PC-3 (cell line): ENCODE data around the gene CHN1. TPM values are rescaled to one million over a fixed set of nuclear protein-coding genes. Genes with fewer than 3 reads are reported as not detected.
A peak's percentile ranks its signal among the peaks of the same experiment; 100 is the strongest.

Experiments used
- ATAC-seq: fragments of 200-7000 bp; cut with Tn5 transposase; 2 replicates; pipeline ENCODE4 v1.9.1; 2020; ENCODE audit warnings: mild to moderate bottlenecking, moderate library complexity
- BruUV-seq: library from RNA; stranded (reverse); fragments of 400-500 nt; replicated peaks from 2 replicates; lab custom pipeline; 2021; lab: Mats Ljungman, UMichigan
- CTCF ChIA-PET: fragments of 300-600 bp; sonication (Branson Sonifier 250); formaldehyde crosslinking; loops from one replicate; lab custom pipeline; 2022; ENCODE audit warnings: antibody characterized with exemption; lab: Charles Lee
- POLR2A ChIA-PET: fragments of 300-600 bp; sonication (Branson Sonifier 250); formaldehyde crosslinking; loops from one replicate; lab custom pipeline; 2022; ENCODE audit warnings: antibody characterized with exemption; ENCODE audit not compliant: unreplicated experiment; lab: Charles Lee
- DNase-seq: peaks from one replicate; pipeline ENCODE4 v3.0.0-alpha.2; 2015
- H2AFZ ChIP-seq: fragments of 300-600 bp; sonication (generic); 2 replicates; pipeline ENCODE4 v1.6.0; 2016; ENCODE audit warnings: antibody characterized with exemption, low read length
- H3F3A ChIP-seq: fragments of 300-600 bp; sonication (generic); one replicate; pipeline ENCODE4 v1.6.0; 2017; ENCODE audit warnings: antibody characterized with exemption, low read length, control low read depth, mild to moderate bottlenecking; ENCODE audit not compliant: unreplicated experiment
- H3K27ac ChIP-seq: fragments of 300-600 bp; sonication (generic); 2 replicates; pipeline ENCODE4 v1.5.1; 2016; ENCODE audit warnings: mild to moderate bottlenecking, low read length
- H3K27me3 ChIP-seq: fragments of 300-600 bp; sonication (generic); 2 replicates; pipeline ENCODE4 v1.6.1; 2016; ENCODE audit warnings: low read length, mixed read lengths
- H3K36me3 ChIP-seq: fragments of 300-600 bp; sonication (generic); 2 replicates; pipeline ENCODE4 v1.6.1; 2016; ENCODE audit warnings: low read depth, mixed run types, low read length, mixed read lengths
- H3K4me1 ChIP-seq: fragments of 300-600 bp; sonication (generic); 2 replicates; pipeline ENCODE4 v1.5.1; 2016; ENCODE audit warnings: low read length; ENCODE audit not compliant: insufficient read depth
- H3K4me2 ChIP-seq: fragments of 300-600 bp; sonication (generic); 2 replicates; pipeline ENCODE4 v1.6.0; 2016; ENCODE audit warnings: low read length
- H3K4me3 ChIP-seq: fragments of 300-600 bp; sonication (generic); 2 replicates; pipeline ENCODE4 v1.5.1; 2016; ENCODE audit warnings: mild to moderate bottlenecking, low read length, mixed read lengths
- H3K79me2 ChIP-seq: fragments of 300-600 bp; sonication (generic); 2 replicates; pipeline ENCODE4 v1.6.1; 2017; ENCODE audit warnings: low read length, mixed read lengths
- H3K9ac ChIP-seq: fragments of 300-600 bp; sonication (generic); 2 replicates; pipeline ENCODE4 v1.6.0; 2016; ENCODE audit warnings: mild to moderate bottlenecking, low read length
- H3K9me2 ChIP-seq: fragments of 300-600 bp; sonication (generic); replicated peaks from 2 replicates; pipeline ENCODE4 v1.6.1; 2016; ENCODE audit warnings: mixed run types, low read length, mixed read lengths
- H3K9me3 ChIP-seq: fragments of 300-600 bp; sonication (generic); 2 replicates; pipeline ENCODE4 v1.6.1; 2016; ENCODE audit warnings: low read length, mixed read lengths
- H4K20me1 ChIP-seq: fragments of 300-600 bp; sonication (generic); 2 replicates; pipeline ENCODE4 v1.6.1; 2016; ENCODE audit warnings: low read length, mixed read lengths
- CTCF ChIP-seq: fragments of 300-600 bp; sonication (generic); conservative IDR thresholded peaks from 2 replicates; pipeline ENCODE4 v1.5.1; 2017; ENCODE audit warnings: antibody characterized with exemption, low read depth, mild to moderate bottlenecking, low read length
- EZH2 ChIP-seq: fragments of 300-600 bp; sonication (generic); IDR thresholded peaks from one replicate; pipeline ENCODE4 v1.6.1; 2017; ENCODE audit warnings: antibody characterized with exemption, mild to moderate bottlenecking, low read length; ENCODE audit not compliant: unreplicated experiment
- EZH2phosphoT487 ChIP-seq: fragments of 300-600 bp; sonication (generic); IDR thresholded peaks from 2 replicates; pipeline ENCODE4 v1.6.1; 2018; ENCODE audit warnings: mild to moderate bottlenecking, antibody characterized with exemption, low read length, borderline replicate concordance
- intact Hi-C: fragments of 100-400 bp; cut with micrococcal nuclease; formaldehyde crosslinking; loops from 2 replicates; pipeline ENCODE4 v1.9.0; 2023
- total RNA-seq: library from RNA; depleted of rRNA; stranded (reverse); fragments of >200 nt; gene quantifications from 2 replicates; pipeline ENCODE4 v1.2.3, GENCODE V29; 2014

Gene CHN1
- total RNA-seq, 1 experiment from 2014 or later: 7.8 TPM

DNA sequence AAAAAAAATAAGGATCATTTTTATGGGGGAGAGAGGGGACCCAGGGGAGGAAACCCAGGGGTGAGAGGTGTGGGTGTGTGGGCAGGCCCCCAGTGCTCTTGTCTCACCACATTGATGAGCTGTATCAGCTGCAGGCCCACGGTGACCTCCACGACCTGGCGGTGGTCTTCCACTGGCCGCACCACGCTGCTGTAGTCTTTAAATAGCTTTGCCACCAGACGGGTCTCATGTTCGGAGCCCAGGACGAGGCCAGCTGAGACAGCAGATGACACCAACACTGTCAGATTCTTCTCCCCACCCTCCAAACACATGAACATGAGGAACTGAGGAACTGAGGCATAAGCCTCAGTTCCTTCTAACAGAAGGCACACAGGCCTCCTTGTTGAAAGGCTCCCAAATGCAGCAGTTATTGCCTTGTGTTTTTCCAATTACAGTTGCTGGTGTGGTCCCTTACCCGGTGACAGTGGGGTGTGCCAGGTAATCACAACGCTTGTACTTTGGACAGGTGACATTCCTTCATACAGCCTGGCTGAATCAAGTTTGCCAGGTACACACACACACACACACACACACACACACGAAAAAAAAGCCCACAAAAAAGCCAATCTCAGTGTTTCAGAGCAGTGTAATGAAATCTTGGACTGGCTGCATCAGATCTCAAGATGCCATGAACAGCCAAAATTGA is 245.7 kb downstream of the CHN1 start:
- no peaks in the 10 kb centered on the region for H4K20me1 ChIP-seq
- intact Hi-C loops: loop anchor here (5.0 kb wide), 1 partner anchor 1243 kb away; the partner anchor contains the start of gene LNPK
- H3K4me1 ChIP-seq: peaks cover 22% of the 10 kb centered on the region
- H3K9me3 ChIP-seq: no peaks in the 10 kb centered on the region
- POLR2A ChIA-PET: no interaction called here
- H3K27ac ChIP-seq: no peak overlapping the region
- no TSS peak for BruUV-seq
- DNase-seq: no peak
- no peaks in the 10 kb centered on the region for H3K79me2 ChIP-seq
- no peak overlapping the region for H3K9ac ChIP-seq
- H3K36me3 ChIP-seq: no peaks in the 10 kb centered on the region
- TF ChIP-seq EZH2phosphoT487: no peak
- no peak for TF ChIP-seq EZH2
- TF ChIP-seq CTCF: no peak
- no peaks in the 10 kb centered on the region for H3K9me2 ChIP-seq
- H3K27me3 ChIP-seq: no peaks in the 10 kb centered on the region
- H3F3A ChIP-seq: no peaks in the 10 kb centered on the region
- no peak overlapping the region for H3K4me3 ChIP-seq
- H3K4me2 ChIP-seq: no peak overlapping the region
- no peak overlapping the region for H2AFZ ChIP-seq
- CTCF ChIA-PET: no interaction called here
- no peak for ATAC-seq

DNA sequence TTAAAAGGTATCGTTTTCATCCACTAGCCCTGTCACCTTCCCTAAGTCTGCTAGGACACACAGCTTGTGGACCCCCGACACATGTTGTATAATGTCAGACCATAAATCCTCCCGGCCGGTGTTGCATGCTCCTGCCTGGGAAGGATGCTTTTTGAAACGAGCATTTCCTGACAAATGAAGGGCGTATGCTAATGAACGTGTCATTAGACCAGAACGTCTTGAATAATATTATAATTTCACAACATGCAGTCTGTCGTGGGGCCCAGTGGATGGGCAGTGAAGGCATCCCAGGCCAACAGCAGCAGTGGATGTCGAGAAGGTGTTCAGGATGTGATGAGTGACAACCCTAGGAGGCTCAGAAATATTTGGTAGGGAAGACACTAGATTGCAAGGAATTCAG is 248.4 kb downstream of the CHN1 start:
- no peaks in the 10 kb centered on the region for H3K27me3 ChIP-seq
- no peak overlapping the region for H3K4me3 ChIP-seq
- no peaks in the 10 kb centered on the region for H3F3A ChIP-seq
- intact Hi-C loops: no loop called here
- no peaks in the 10 kb centered on the region for H3K79me2 ChIP-seq
- H3K27ac ChIP-seq: no peak overlapping the region
- H3K9me3 ChIP-seq: no peaks in the 10 kb centered on the region
- DNase-seq (no peak), ATAC-seq (no peak)
- peaks cover 13% of the 10 kb centered on the region for H3K4me1 ChIP-seq
- BruUV-seq: no TSS peak
- no peaks in the 10 kb centered on the region for H4K20me1 ChIP-seq
- no peaks in the 10 kb centered on the region for H3K36me3 ChIP-seq
- ChIA-PET CTCF (no interaction called here), POLR2A (no interaction called here)
- H3K9me2 ChIP-seq: no peaks in the 10 kb centered on the region
- no peak overlapping the region for H3K9ac ChIP-seq
- H3K4me2 ChIP-seq: no peak overlapping the region
- no peak overlapping the region for H2AFZ ChIP-seq
- no peak for TF ChIP-seq EZH2phosphoT487
- TF ChIP-seq CTCF: no peak
- TF ChIP-seq EZH2: no peak

GRCh38 chr2:174753038-174753633 is 252.0 kb downstream of the CHN1 start:
- H3F3A ChIP-seq: no peaks in the 10 kb centered on the region
- no peak overlapping the region for H3K4me3 ChIP-seq
- H3K4me1 ChIP-seq: peaks cover 20% of the 10 kb centered on the region
- no peak overlapping the region for H2AFZ ChIP-seq
- TF ChIP-seq EZH2phosphoT487 (no peak), CTCF (no peak), EZH2 (no peak)
- H3K27ac ChIP-seq: no peak overlapping the region
- POLR2A ChIA-PET: no interaction called here
- no peaks in the 10 kb centered on the region for H3K36me3 ChIP-seq
- BruUV-seq: no TSS peak
- ATAC-seq (peak; percentile 43), DNase-seq (peak; percentile 7)
- no peaks in the 10 kb centered on the region for H3K9me2 ChIP-seq
- H3K27me3 ChIP-seq: no peaks in the 10 kb centered on the region
- H3K9ac ChIP-seq: no peak overlapping the region
- intact Hi-C loops: no loop called here
- H3K4me2 ChIP-seq: peak overlapping the region; percentile 31
- no peaks in the 10 kb centered on the region for H4K20me1 ChIP-seq
- no peaks in the 10 kb centered on the region for H3K9me3 ChIP-seq
- CTCF ChIA-PET: no interaction called here
- no peaks in the 10 kb centered on the region for H3K79me2 ChIP-seq
